GM18517 (cell line): Measurements from ENCODE around the gene BICDL1.

ENCODE experiments used
- ATAC-seq: cut with Tn5 transposase; IDR thresholded peaks from one replicate; pipeline ENCODE4 v1.9.1; 2021; ENCODE audit warnings: mild to moderate bottlenecking, moderate library complexity; ENCODE audit not compliant: unreplicated experiment

BICDL1 gene

DNA sequence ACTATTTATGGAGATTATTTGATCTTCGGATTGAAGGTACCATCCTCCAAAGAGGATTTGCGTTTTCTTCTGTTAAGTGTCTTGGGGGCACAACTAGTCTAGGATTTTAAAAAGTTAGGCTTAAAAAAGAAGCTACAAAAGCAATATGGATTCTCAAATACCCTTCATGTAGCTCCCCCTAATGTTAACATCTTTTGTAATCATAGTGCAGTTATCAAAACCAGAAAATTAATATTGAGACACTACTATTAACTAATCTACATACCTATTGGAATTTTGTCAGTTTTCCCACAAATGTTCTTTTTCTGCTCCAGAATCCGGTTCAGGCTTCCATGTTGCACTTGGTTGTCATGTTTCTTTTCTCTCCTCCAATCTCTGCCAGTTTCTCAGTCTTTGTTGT lies 62.5 kb downstream of the BICDL1 start:
- no peak for ATAC-seq

DNA sequence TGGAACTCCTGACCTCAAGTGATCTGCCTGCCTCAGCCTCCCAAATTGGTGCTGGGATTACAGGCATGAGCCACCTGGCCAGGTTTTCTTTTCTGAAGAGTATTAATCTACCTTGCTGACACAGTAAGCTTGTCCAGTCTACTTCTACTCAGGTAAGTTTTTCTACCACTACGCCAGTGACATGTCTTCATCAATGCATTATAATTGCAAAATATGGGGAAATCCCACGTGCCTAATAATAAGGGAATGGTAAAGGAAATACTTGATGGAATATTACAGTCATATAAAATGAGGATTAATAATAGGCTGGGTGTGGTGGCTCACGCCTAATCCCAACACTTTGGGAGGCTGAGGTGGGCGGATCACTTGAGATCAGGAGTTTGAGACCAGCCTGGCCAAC lies 65.3 kb downstream of the BICDL1 start:
- no peak for ATAC-seq

DNA sequence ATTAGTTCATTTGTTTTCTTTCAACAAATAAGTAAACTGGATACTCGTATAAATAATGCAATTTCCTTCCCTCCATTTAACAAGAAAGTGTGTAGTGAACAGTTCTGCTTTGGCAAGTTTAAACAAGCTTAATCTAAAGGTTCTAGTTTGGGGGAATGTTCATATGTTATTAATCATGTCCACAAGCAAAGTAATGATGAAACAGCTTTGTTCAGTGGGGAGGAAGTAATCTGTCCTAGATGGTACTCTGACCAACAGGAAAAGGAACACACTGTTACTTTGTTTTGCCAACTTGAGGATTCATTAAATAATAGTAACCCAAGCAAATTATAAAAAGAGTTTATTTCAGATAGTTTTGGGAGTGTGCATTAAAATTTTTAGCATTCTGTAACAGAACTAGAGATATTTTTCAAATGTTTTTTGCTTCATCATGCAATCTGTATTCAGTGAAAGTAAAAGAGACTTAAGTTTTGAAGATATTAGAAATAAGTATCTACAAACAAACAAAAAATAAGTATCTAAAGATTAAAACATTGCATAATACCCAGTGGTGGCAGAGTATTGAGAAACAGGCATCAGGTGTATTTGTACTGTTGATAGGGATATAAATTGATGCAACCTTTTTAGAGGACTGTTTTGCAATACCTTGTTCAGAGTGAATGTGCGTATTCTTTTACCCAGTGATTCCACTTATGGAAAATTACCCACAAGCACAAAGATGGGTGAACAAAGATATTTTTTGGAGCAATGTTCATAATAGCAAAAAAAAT lies 66.4 kb downstream of the BICDL1 start:
- ATAC-seq = no peak

DNA sequence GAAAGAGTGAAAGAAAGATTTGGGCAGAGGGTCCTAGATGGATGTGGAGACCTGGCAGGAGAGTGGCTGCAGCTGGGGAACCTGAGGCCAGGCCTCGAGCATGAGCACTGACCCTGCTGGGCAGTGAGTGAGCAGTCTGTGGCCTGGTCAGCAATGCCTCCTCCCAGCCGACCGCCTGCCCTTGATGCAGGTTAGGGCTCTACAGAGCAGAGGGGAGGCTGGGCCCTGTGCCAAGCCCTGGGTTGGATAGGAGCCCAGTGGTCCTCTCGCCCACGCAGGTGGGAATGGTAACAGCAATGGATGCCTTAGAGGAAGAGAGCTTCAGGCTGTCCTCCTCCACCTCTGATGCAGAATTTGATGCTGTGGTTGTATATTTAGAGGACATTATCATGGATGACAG lies 67.7 kb downstream of the BICDL1 start:
- ATAC-seq = no peak

DNA sequence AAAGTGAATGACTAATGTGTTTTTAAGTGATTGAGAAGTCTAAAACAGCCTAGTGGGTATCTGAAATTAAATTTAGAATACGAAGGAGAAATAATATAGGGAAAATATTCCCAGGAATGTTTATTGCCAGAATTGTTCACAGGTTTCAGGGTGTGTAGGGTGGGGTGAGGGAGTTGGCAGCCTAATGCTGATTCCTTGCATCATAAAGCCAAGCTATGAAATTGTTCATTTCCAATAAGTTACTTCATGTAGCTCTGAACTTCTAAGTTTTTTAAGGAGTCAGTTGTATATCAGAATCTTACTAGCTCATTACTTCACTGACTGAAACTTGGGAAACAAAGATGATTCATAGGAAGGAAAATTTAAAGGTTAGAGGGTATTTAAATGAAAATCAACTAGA lies 71.2 kb downstream of the BICDL1 start:
- ATAC-seq = no peak

DNA sequence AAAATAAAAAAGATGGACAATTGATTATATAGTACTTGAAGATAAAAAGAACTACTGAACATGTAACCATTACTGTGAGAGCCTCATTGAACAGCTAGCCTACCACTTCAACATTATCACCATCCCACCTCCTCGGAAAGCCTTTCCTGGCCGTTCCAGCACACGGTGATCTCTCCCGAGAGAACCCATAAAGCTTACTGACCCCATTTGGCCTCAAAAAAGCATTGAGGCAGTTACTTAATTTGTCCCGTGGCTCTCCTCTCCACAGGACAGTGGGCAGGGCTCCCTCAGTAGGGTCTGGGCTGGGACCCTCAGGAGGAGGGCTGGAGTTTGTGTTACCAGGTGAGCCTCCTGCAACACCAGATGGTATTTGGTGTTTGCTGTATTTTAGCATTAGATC lies 71.7 kb downstream of the BICDL1 start:
- no peak for ATAC-seq

DNA sequence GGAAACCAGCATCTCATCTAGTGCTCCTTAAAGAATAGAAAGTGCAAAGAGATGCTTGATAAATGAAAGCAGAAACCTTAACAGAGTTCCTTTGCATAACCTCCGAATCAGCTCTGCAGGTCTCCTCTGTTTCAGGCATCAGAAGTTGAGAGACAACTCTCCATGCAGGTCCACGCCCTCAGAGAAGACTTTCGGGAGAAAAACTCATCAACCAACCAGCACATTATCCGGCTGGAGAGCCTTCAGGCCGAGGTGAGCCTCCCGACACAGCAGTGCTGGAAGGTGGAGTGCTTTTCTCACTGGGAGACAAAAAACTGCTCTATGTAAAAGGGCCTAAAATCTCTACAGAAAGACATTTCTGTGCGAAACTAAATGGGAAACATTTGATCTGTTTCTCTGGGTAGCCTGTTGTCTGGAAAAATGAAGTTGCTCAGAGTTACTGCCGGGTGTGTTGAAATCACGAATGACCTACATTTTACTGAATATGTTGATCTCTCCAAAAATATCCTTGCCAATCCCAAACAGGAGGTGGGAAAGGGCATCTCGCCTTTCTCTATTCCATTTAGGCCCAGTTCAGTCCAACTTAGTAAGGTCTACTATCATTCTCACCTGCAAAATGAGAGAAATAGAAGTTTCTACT lies 72.7 kb downstream of the BICDL1 start:
- no peak for ATAC-seq

DNA sequence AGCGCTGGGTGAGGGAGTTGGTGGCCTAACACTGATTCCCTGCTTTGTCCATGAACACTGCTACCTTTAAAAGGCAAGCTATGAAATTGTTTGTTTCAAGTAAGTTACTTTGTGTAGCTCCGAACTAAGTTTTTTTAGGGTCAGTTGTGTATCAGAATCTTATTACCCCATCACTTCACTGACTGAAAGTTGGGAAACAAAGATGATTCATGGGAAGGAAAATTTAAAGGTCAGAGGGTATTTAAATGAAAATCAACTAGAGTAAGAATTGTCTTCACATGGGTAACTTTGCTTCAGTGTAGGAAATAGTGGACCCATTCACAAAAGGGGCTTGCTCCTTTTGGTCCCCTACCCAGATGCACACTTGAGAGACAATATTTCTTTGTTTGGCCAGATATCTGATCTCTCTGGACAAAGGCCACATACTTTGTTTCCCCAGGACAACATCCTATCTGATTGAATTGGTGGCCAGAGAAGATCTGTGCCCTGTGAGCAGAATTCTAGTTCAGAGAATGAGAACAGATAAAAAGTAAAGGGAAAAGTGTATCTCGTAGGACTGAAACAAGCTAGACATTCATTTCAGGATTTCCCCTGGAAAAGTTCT lies 74.0 kb downstream of the BICDL1 start:
- no peak for ATAC-seq

DNA sequence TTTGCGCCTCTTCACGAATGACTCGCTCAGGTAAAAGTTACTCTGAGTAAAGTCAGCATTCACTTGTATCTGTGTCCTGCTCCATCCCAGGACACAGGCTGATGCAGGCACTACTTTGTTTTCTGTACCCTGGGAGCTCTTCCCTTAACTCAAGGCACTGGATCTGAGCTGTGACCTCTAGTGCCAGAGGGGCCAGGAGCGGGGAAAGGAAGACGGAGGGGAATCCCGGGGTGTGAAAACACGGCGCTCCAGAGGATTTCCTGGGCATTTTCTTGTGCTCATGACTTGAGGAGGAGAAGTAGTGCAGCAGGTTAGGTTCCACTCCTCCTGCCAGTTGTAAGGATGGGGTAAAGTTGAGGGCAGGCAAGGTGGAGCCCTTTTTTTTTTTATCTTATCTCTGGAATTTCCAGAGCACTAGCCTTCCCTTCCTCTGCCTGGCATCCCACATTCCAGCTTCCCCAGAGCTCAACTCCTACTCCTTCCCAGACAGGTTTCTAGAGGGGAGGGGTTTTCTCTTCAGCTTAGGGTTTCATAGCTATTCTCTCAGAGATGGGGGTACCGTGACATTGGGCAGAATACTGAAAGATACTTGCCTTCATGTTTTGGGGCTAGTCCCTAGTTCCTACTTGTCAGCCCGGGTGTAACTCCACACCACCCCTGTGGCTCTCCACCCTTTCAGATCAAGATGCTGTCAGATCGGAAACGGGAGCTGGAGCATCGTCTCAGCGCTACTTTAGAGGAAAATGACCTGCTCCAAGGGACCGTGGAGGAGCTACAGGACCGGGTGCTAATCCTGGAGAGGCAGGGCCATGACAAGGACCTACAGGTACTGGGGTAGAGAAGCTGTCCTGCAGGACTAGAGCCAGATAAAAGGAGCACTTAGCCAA lies 75.3 kb downstream of the BICDL1 start:
- ATAC-seq = no peak

DNA sequence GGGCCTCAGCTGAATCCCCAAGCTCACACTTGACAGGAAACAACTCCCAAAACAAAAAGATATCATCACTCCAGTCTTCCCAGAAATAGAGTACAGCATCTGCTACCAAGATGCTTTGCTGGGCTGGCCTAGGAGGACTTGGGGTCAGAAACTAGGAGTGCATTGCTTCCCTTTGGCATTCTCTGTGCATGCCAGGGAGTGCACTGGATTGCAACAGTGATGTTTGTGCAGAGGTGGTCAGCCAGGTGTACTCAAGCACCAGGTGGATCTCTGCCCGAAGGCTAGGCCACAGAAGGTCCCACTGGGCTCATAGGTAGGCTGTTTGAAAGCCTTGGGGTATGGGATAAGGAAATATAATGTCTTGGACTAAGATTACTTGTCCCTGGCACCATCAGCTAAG lies 76.4 kb downstream of the BICDL1 start:
- ATAC-seq = no peak

DNA sequence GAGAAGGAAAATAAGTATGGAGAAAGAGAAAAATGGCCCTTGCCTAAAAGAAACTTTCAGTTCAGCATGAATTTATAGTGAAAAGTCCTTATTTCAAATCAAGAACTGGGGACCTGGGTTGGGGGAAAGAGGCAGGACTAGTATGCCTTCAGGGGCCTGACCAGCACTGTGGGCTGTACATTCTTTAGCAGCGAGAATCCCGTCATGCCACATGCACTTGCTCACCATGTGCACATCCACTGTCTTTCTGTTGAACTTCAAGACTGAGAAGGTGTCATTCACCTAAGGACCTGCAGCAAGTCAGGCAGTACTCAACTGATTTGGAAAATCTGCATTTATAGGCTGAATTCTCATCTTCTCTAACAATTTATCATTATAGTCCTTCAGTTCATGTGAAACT lies 77.3 kb downstream of the BICDL1 start:
- no peak for ATAC-seq

DNA sequence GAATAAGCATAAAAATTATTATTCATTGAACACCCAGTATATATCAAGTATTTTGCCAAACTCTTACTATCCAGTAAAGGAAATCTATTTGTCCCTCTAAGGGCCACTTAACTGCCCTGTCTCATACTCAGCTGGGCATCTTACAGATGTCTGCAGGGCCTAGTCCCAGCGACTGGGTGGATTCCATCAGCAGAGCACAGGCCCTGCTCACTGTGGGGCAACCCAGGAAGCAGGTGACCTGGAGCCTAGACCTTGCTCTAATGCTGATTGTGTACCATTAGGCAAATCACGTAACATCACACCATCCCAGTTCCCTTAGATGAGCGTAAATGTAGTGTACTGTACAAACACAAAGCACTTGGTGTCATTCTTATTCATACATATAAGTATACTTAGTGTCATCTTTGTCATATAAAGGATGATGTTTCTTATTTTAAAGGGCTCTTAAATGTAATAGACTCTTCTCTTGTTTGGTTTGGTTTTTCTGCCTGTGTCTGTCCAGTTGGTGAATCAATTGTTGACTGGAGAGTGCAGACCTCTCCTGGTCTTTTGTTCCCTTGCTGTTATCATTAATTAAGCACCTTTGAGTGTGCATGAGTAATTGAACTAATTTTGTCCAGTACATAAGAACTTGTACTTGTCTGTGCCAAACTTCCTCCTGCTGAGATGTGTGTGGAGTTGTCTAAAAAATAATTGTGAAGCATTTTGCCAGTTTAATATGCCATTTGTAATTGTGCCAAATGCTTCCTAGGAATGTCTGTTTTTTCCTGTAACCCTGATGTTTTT lies 78.2 kb downstream of the BICDL1 start:
- no peak for ATAC-seq

DNA sequence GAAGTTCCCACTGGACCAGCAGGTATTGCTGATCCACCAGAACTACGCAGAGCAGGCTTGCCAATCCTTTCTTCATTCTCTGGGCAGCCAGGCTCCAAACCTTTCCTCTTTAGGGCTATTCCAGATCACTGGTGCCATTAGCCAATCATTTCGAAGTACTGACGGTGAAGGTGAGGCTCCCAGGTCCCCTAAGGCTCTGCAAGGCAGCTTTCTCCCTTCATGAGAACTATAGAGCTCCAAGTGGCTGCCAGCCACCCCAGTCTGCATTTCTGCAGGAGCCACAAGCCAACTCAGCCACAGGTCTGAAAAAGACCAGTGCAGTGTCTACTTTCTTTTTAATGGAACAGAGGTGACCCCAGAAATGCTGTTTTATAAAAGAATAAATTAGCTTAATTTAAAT lies 78.9 kb downstream of the BICDL1 start:
- ATAC-seq = no peak

DNA sequence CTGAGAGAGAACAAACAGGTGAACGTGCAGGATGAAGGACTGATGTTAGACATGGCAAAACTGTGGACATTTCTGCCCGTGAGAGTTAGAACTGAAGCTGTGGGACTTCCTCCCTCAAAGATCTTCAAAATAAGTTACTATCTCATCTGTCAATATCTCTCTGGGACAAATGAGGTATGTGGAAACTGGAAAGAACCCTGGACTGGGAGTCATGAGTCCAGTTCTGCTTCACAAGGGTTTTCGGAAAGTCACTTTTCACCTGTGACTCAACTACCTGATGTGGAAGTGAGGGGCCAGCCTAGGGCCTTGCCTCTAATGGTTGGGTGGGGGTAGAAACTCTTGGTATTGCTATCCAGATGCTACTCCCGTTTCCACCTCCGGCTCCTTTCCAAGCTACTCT lies 80.2 kb downstream of the BICDL1 start:
- no peak for ATAC-seq

DNA sequence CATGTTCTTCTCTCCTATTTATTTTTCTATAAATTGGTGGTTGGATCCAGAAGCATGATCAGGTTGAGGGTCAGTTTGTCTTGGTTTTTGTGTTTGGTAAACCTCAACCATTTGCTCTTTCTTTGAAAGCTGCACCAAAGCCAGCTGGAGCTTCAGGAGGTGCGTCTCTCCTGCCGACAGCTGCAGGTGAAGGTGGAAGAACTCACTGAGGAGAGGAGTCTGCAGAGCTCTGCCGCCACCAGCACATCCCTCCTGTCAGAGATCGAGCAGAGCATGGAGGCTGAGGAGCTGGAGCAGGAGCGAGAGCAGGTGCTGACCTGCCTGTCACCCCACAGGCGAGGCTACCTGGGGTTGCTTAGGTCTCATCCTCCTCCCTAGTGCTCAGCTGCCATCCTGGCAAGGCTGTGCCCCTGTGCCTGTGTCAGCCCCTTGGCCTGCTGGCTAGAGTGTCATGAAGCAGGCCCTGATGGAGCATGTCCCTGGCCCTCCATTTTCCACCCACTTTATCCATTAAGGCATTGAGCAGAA lies 82.5 kb downstream of the BICDL1 start:
- no peak for ATAC-seq

DNA sequence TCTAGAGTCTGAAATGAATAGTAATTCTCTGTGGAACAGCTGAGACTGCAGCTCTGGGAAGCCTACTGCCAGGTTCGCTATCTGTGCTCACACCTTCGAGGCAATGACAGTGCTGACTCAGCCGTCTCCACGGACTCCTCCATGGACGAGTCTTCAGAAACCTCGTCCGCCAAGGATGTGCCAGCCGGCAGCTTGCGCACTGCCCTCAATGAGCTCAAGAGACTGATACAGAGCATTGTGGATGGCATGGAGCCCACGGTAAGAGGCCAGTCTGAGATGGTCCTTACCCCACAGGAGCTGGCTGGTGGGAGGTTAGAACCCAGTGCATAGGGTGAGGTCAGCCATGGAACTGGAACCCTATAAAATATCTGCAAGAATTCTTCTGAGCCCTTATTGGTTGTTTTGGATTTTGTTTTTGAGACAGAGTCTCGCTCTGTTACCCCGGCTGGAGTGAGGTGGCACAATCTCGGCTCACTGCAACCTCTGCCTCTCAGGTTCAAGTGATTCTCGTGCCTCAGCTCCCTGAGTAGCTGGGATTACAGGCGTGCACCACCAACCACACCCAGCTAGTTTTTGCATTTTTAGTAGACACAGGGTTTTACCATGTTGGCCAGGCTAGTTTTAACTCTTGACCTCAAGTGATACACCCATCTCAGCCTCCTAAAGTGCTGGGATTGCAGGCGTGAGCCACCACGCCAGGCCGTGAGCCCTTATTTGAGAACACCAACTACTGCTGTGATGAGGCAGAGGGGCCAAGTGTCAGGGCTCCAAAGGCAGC lies 83.6 kb downstream of the BICDL1 start:
- no peak for ATAC-seq

DNA sequence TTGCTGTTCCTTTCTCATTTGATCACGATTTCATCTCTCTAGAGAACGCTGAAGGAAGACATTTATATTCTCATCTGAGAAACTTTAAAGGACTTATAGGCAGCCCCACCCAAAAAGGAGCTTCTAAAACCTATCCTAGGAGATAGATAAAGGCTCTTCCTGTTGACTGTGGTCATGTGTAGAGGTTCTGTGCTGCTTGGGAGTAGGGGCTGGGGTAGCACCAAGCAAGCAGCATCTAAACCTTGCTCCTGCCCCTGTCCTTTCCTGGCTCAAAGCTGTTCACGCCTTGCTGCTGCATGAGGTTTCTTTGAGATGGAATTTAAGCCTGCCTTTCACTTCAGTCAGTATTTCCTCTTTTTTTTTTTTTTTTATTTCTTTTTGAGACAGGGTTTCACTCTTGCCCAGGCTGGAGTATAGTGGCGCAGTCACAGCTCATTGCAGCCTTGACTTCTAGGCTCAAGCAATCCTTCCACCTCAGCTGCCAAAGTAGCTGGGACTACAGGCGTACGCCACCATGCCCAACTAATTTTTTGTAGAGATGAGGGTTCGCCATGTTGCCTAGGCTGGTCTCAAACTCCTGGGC lies 86.1 kb downstream of the BICDL1 start:
- no peak for ATAC-seq

DNA sequence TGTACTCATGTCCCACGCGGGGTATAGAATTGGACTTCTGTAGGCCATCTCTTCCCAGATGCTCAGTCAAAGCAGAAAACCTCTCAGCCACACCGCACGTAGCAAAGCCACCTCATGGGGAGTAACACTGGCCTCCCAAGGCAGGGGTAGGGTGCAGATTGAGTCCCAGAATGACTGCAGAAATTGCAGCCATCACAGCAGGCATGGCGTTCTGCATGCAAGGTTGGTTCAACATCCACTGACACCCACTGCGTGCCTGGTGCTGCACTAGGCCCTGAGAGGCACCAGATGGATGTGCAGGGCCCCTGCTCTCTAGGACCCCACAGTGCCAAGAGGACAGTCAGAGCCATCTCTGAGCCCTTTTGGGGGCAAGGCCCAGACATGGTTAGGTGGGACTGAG lies 87.6 kb downstream of the BICDL1 start:
- no peak for ATAC-seq

DNA sequence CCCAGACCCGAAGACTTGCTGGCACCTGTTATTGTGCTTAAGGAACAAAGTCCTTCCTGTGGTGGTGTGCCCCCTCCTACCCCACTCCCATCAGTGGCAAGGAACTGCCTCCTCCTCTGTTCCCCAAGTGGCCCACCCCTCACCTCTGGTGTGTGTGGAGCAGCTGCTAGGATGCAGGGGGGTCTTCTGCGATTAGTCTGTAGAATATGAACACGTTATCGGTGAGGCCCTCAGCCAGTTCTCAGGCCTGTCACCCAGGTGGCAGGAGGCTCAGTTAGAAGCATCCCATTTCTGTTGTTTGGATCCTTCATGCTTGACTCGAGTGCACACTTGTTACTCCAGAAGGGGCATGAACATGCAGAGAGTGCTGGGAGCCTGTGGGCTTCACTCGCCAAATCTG lies 88.2 kb downstream of the BICDL1 start:
- ATAC-seq = no peak
